DMS153 treated with DMSO at 0.1 percent for 48 hours (cell line): ENCODE data around the gene TLK2.

ENCODE experiments used
- DNase-seq: peaks from one replicate; lab custom pipeline; 2025; ENCODE audit not compliant: unreplicated experiment; lab: John Stamatoyannopoulos, UW

Gene TLK2

GRCh38 chr17:62627219-62627903, 148.7 kb downstream of the TLK2 start, which contains the start of gene MRC2:
Gene MRC2 (plus strand): TSS chr17:62627670. CDS start chr17:62627803, 133 bp downstream.
- no peak for DNase-seq

GRCh38 chr17:62627904-62628633, 149.4 kb downstream of the TLK2 start:
- DNase-seq, result no peak

- no peak for DNase-seq
Observed at GRCh38 chr17:62628831-62629555, 150.4 kb downstream of the TLK2 start.

- no peak for DNase-seq
Observed at GRCh38 chr17:62629556-62630364, 151.1 kb downstream of the TLK2 start.

DNA sequence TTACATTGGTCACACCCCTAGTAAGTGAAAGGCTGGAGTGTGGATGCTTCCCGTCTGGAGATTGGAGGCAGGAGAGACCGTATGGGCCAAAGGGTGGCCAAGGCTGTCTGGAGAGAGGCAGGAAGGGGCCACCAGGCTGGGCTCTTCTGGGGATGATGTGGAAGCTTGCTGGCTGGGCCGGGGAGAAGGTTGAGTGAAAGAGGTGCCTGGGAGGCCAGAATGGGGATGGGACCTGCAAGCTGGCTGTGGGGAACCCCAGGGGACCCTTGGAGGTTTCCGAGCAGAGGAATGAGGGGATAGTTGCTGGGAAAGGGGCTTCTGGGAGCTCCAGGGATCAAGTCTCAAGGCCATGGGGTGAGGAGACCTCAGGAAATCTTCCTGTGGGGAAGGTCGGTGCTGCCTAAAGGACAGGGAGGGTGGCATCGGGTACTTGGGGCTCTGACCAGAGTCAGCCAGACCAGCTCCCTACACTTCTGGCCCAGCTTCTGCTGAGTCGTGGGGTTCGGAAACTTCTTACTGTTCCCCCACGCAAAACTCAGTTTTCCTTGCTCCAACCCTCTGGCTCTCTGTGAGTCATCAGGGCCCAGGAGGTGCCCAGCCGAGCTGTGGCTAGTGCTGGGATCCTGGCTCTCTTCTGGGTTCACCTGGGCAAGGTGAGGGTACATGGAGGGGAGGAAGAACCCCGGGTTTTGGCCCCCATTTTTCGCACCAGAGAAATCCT, 151.9 kb downstream of the TLK2 start:
- no peak for DNase-seq

GRCh38 chr17:62631086-62631935, 152.7 kb downstream of the TLK2 start:
- no peak for DNase-seq

DNA sequence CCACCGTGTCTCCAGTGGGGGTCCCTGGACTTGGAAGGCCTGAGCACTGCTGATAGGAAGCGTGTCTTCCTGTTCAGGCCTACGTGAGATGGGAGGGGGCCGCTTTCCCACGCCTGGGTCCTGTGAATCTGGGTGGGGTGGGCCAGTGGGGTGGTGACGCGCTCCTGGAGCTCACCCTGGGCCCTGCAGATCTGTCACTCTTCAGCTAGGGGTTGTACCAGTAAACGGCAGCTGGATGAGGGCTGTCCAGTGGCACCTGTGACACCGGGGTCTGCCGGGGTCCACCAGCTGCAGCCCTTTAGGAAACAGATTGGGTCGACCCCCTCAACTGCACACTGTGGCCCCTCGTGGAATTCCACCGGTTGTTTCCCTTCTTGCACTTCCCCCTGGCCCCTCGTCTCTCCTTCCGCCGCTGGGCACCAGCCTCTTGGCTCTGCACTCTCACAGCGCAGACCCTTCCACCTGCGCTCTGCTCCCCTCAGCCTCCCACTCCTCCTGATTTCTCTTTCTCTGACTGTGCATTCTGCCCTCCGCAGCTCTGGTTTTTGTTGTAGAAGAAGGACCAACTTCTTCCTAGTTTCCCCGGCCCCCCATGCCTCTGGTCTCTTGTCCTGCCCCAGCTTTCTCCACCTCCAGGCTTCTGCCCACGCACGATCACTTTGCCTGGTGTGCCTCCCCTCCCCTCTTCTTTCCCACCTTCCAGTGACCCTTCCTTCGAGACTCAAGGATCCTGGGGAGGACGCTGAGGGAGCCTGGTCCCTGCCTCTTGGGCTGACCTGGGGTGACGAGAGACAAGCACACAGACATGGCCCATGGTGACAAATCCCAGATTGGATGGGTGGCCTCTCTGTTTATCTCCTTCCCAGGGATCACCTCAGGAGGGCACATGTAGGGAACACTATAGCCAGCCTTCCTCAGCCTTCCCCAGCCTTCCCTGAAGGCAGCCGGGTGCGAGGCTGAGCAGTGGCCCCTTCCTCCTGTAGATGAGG, 153.6 kb downstream of the TLK2 start:
- DNase-seq, result no peak

- DNase-seq, result no peak
Observed at GRCh38 chr17:62637809-62638208, 159.2 kb downstream of the TLK2 start.

DNA sequence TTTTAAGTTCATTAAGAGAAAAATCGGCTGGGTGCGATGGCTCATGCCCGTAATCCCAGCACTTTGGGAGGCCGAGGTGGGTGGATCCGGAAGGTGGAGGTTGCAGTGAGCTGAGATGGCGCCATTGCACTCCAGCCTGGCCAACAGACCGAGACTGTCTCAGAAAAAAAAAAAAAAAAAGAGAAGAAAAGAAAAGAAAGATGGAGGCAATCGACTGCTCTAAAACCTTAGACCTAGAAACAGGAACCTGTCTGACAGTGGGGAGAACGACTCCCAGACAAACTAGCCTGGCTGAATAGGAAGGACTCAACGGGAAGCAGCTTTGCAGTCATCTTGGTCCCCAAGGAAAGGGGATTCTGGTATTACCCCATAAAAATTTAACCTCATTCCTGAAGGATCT, 162.5 kb downstream of the TLK2 start:
- no peak for DNase-seq

- no peak for DNase-seq
Observed at GRCh38 chr17:62641951-62642350, 163.3 kb downstream of the TLK2 start.

GRCh38 chr17:62643496-62643895, 164.9 kb downstream of the TLK2 start:
- no peak for DNase-seq

- no peak for DNase-seq
Observed at GRCh38 chr17:62644487-62645173, 166.0 kb downstream of the TLK2 start.

- DNase-seq, result no peak
Observed at GRCh38 chr17:62648251-62648955, 169.8 kb downstream of the TLK2 start.

GRCh38 chr17:62648956-62649294, 170.3 kb downstream of the TLK2 start:
- no peak for DNase-seq

GRCh38 chr17:62649570-62649969, 170.9 kb downstream of the TLK2 start:
- no peak for DNase-seq

DNA sequence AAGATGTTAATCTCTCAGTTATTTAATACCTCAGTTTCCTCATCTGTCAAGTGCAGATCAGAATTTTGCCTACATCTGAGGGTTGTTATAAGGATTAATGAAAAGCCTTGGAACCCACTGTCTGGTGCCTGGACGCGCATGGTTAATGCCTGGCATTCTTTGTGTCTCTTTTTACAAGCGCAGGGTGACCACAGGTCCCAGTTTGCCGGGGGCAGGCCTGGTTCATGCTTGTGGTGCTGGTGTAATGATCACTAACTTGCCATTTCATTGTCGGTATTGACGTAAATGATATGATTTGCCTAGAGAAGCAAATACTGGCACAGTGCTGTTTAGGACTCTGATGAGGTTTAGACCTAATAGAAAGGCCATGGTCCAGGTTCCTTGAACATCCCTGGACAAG, 172.0 kb downstream of the TLK2 start:
- DNase-seq, result no peak
